ENCODE measurements around the gene SNTG2. TPM values are rescaled to one million over a fixed set of nuclear protein-coding genes. Genes with fewer than 3 reads are reported as not detected.
"Not testable (repeated sequence)": the region's sequence is repeated elsewhere in the genome, so short reads cannot be mapped to it uniquely, and the experiment has no call there.

SNTG2 gene
- polyA plus RNA-seq, 4 donors = 2.0 to 2.7 (median 2.2) TPM

- DNase-seq (ENCODE audit: low read depth in 4 of 4, low spot score in 3 of 4) = peak; percentile 13 to 54 (median 42)
These were observed 390.9 kb downstream of the SNTG2 start for GRCh38 chr2:1341404-1342120.

- no peak for DNase-seq (ENCODE audit: low read depth in 4 of 4, low spot score in 3 of 4)
These were observed 398.1 kb downstream of the SNTG2 start for GRCh38 chr2:1348789-1349188.

- DNase-seq (ENCODE audit: low read depth in 4 of 4, low spot score in 3 of 4) = no peak
These were observed 399.5 kb downstream of the SNTG2 start for GRCh38 chr2:1350111-1350510.

- DNase-seq (ENCODE audit: low read depth in 4 of 4, low spot score in 3 of 4) = no peak
These were observed 402.5 kb downstream of the SNTG2 start for GRCh38 chr2:1353124-1353523.

- no peak for DNase-seq (ENCODE audit: low read depth in 4 of 4, low spot score in 3 of 4)
These were observed 402.9 kb downstream of the SNTG2 start for GRCh38 chr2:1353543-1353942.

- no peak for DNase-seq (ENCODE audit: low read depth in 4 of 4, low spot score in 3 of 4)
These were observed 409.5 kb downstream of the SNTG2 start for GRCh38 chr2:1360144-1360543.

- no peak for DNase-seq (ENCODE audit: low read depth in 4 of 4, low spot score in 3 of 4)
These were observed 410.1 kb downstream of the SNTG2 start for GRCh38 chr2:1360557-1361250.

- no peak for DNase-seq (ENCODE audit: low read depth in 4 of 4, low spot score in 3 of 4)
These were observed 412.7 kb downstream of the SNTG2 start for GRCh38 chr2:1363367-1363766.

GRCh38 chr2:1366546-1367134 is 416.0 kb downstream of the SNTG2 start:
- peak in 3 of 4 donors; percentile 3 to 6 (median 4) for DNase-seq (ENCODE audit: low read depth in 4 of 4, low spot score in 3 of 4)

GRCh38 chr2:1367601-1368000 is 417.0 kb downstream of the SNTG2 start:
- DNase-seq (ENCODE audit: low read depth in 4 of 4, low spot score in 3 of 4) = no peak

- DNase-seq (ENCODE audit: low read depth in 4 of 4, low spot score in 3 of 4) = no peak
These were observed 419.3 kb downstream of the SNTG2 start for GRCh38 chr2:1369905-1370304.

- no peak for DNase-seq (ENCODE audit: low read depth in 4 of 4, low spot score in 3 of 4)
These were observed 419.8 kb downstream of the SNTG2 start for GRCh38 chr2:1370461-1370860.

GRCh38 chr2:1371082-1371481 is 420.4 kb downstream of the SNTG2 start:
- no peak for DNase-seq (ENCODE audit: low read depth in 4 of 4, low spot score in 3 of 4)

GRCh38 chr2:1373830-1374229 is 423.2 kb downstream of the SNTG2 start:
- no peak for DNase-seq (ENCODE audit: low read depth in 4 of 4, low spot score in 3 of 4)

GRCh38 chr2:1374287-1374686 is 423.6 kb downstream of the SNTG2 start:
- no peak for DNase-seq (ENCODE audit: low read depth in 4 of 4, low spot score in 3 of 4)

GRCh38 chr2:1375794-1376193 is 425.1 kb downstream of the SNTG2 start:
- no peak for DNase-seq (ENCODE audit: low read depth in 4 of 4, low spot score in 3 of 4)

- no peak for DNase-seq (ENCODE audit: low read depth in 4 of 4, low spot score in 3 of 4)
These were observed 426.8 kb downstream of the SNTG2 start for GRCh38 chr2:1377473-1377872.

GRCh38 chr2:1378456-1379150 is 428.0 kb downstream of the SNTG2 start:
- DNase-seq (ENCODE audit: low read depth in 4 of 4, low spot score in 3 of 4) = no peak

- DNase-seq (ENCODE audit: low read depth in 4 of 4, low spot score in 3 of 4) = no peak
These were observed 431.0 kb downstream of the SNTG2 start for GRCh38 chr2:1381644-1382043.

GRCh38 chr2:1387954-1388725 is 437.5 kb downstream of the SNTG2 start:
- not testable (repeated sequence) for DNase-seq (ENCODE audit: low read depth in 4 of 4, low spot score in 3 of 4)
